Peyer's patch (tissue), 4 donors: Measurements from ENCODE around the gene SLX4.

Source experiments
- POLR2A ChIP-seq, 2 donors: fragments of 450-650 bp; IDR thresholded peaks; one replicate each; pipeline ENCODE4 v1.5.1; 2017; ENCODE audit warnings: antibody characterized with exemption in 2 of 2, mild to moderate bottlenecking in 2 of 2, moderate library complexity in 2 of 2
- TF ChIP-seq, protein P1 (sequence below), 6 experiments: fragments of 450-650 bp in 4 of 6; fragments of 200-600 bp in 2 of 6; sonication (generic) in 1 of 6; IDR thresholded peaks; one replicate each; pipeline ENCODE4 v1.5.1; 2017 to 2019; ENCODE audit warnings: antibody characterized with exemption in 6 of 6, mild to moderate bottlenecking in 3 of 6, moderate library complexity in 1 of 6

DNA sequence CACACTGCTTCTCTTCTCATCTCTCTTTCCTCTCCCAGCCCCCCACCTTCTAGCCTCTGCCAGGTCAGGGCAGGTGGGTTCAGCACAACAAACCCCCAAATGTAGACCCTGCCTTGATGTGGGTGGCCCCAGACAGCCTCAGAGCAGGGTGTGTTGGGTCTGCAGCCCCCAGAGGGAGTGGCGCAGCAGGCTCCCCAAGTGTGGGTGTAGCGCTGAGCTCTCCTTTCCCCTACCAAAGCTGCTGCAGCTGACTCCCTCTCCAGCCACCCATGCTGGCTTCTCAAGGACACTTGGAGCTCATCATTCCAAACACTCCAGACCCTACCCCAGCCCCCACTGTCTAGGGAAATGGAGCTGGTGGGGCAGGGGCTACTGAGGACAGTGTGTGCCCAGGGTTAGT lies 61.5 kb downstream of the SLX4 start:
- TF ChIP-seq, protein P1, sequence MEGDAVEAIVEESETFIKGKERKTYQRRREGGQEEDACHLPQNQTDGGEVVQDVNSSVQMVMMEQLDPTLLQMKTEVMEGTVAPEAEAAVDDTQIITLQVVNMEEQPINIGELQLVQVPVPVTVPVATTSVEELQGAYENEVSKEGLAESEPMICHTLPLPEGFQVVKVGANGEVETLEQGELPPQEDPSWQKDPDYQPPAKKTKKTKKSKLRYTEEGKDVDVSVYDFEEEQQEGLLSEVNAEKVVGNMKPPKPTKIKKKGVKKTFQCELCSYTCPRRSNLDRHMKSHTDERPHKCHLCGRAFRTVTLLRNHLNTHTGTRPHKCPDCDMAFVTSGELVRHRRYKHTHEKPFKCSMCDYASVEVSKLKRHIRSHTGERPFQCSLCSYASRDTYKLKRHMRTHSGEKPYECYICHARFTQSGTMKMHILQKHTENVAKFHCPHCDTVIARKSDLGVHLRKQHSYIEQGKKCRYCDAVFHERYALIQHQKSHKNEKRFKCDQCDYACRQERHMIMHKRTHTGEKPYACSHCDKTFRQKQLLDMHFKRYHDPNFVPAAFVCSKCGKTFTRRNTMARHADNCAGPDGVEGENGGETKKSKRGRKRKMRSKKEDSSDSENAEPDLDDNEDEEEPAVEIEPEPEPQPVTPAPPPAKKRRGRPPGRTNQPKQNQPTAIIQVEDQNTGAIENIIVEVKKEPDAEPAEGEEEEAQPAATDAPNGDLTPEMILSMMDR (IDR thresholded peaks at IDR 0.05) = no peak
- TF ChIP-seq POLR2A (IDR thresholded peaks at IDR 0.05) = no peak
